Natural killer cell (primary cell): ENCODE results near the gene IL1F10. TPM values are rescaled to one million over a fixed set of nuclear protein-coding genes. Genes with fewer than 3 reads are reported as not detected.
A peak's percentile ranks its signal among the peaks of the same experiment; 100 is the strongest.

Experiments used
- ATAC-seq, 3 donors: fragments of 150-1000 bp in 2 of 3; fragments of 200-7000 bp in 1 of 3; cut with Tn5 transposase; 1 replicate in 1 of 3; 2 replicates in 2 of 3; pipeline ENCODE4 v1.10.0; 2021; ENCODE audit warnings: mild to moderate bottlenecking in 2 of 3, moderate library complexity in 2 of 3
- DNase-seq, 2 donors: peaks; one replicate each; pipeline versions ENCODE4 v3.0.0 to v3.0.0-alpha.2; 2013 to 2021; ENCODE audit warnings: mixed read lengths in 1 of 2
- H3K27ac ChIP-seq: one replicate; pipeline ENCODE4 v1.5.1; 2013; ENCODE audit warnings: mild to moderate bottlenecking, low read length
- H3K27me3 ChIP-seq: one replicate; pipeline ENCODE4 v1.6.1; 2013; ENCODE audit warnings: low read length; ENCODE audit not compliant: control insufficient read depth, insufficient read depth
- H3K36me3 ChIP-seq: one replicate; pipeline ENCODE4 v1.6.1; 2013; ENCODE audit warnings: low read length; ENCODE audit not compliant: control insufficient read depth, insufficient read depth
- H3K4me1 ChIP-seq: one replicate; pipeline ENCODE4 v1.6.1; 2013; ENCODE audit warnings: low read length; ENCODE audit not compliant: control insufficient read depth, insufficient read depth
- H3K4me3 ChIP-seq: one replicate; pipeline ENCODE4 v1.5.1; 2013; ENCODE audit warnings: low read length
- H3K9me3 ChIP-seq: one replicate; pipeline ENCODE4 v1.6.1; 2013; ENCODE audit warnings: low read length; ENCODE audit not compliant: control insufficient read depth, insufficient read depth
- H3K27ac Mint-ChIP-seq, 2 donors: one replicate each; pipeline ENCODE4 v1.8.0; 2022; ENCODE audit warnings: mild to moderate bottlenecking in 2 of 2, mixed read lengths in 2 of 2, moderate library complexity in 1 of 2
- H3K27me3 Mint-ChIP-seq, 2 donors: one replicate each; pipeline ENCODE4 v1.8.0; 2022; ENCODE audit warnings: low read depth in 2 of 2, mixed read lengths in 2 of 2
- H3K36me3 Mint-ChIP-seq: one replicate; pipeline ENCODE4 v1.8.0; 2022; ENCODE audit warnings: mixed read lengths
- H3K4me1 Mint-ChIP-seq, 2 donors: one replicate each; pipeline ENCODE4 v1.8.0; 2022; ENCODE audit warnings: mixed read lengths in 2 of 2
- H3K4me3 Mint-ChIP-seq: one replicate; pipeline ENCODE4 v1.8.0; 2022; ENCODE audit warnings: mild to moderate bottlenecking, moderate library complexity, mixed read lengths
- H3K9me3 Mint-ChIP-seq, 2 donors: one replicate each; pipeline ENCODE4 v1.8.0; 2022; ENCODE audit warnings: mixed read lengths in 2 of 2
- WGBS: methylation state at CpG from one replicate; pipeline ENCODE4 v1.1.7; 2013; ENCODE audit warnings: missing lambda C conversion rate; ENCODE audit not compliant: insufficient coverage; 5-methylcytosine and 5-hydroxymethylcytosine counted together
- intact Hi-C: fragments of 100-400 bp; cut with micrococcal nuclease; formaldehyde crosslinking; loops from one replicate; pipeline ENCODE4 v1.14.2; 2022
- total RNA-seq, 4 donors: library from RNA; stranded (reverse); fragments of 120-200 nt in 1 of 4; gene quantifications; one replicate each; pipeline versions ENCODE4 v1.2.3 to v1.2.4, GENCODE V29; 2013 to 2022
- TF ChIP-seq, protein P1 (sequence below): fragments of 200-600 bp; IDR thresholded peaks from one replicate; pipeline ENCODE4 v1.8.0; 2022; ENCODE audit warnings: antibody characterized with exemption

The IL1F10 gene
- total RNA-seq, 3 donors from 2014 or later (not counting 1 experiment from before 2014, with no cell fraction given) = not detected

DNA sequence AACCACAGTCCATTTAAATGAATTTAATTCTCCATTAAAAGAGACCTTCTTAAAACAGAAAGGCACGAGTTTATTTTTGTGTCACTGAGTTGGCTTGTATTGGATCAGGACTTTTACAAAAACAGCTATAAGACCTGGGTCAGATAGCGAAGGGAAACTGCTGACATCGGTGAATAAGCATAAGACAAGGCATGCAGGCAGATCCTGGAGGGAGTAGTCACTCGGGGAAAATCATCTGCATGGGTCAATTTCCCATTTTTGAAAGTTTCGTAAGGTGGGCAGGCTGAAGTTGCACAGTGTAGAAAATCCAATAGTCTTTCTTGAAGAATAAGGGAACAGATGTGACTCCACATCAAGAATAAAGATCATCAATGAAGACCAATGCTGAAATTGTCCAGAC is 28.1 kb upstream of the IL1F10 start:
- H3K4me1 Mint-ChIP-seq = no peaks in the 10 kb centered on the region
- no peaks in the 10 kb centered on the region for H3K36me3 Mint-ChIP-seq
- H3K27me3 Mint-ChIP-seq = peaks cover 13 to 45% of the 10 kb centered on the region in 2 donors
- Histone ChIP-seq H3K27ac (no peak overlapping the region), H3K4me1 (no peaks in the 10 kb centered on the region), H3K9me3 (no peaks in the 10 kb centered on the region), H3K36me3 (no peaks in the 10 kb centered on the region), H3K4me3 (no peak overlapping the region), H3K27me3 (peaks cover 4% of the 10 kb centered on the region)
- TF ChIP-seq, protein P1, sequence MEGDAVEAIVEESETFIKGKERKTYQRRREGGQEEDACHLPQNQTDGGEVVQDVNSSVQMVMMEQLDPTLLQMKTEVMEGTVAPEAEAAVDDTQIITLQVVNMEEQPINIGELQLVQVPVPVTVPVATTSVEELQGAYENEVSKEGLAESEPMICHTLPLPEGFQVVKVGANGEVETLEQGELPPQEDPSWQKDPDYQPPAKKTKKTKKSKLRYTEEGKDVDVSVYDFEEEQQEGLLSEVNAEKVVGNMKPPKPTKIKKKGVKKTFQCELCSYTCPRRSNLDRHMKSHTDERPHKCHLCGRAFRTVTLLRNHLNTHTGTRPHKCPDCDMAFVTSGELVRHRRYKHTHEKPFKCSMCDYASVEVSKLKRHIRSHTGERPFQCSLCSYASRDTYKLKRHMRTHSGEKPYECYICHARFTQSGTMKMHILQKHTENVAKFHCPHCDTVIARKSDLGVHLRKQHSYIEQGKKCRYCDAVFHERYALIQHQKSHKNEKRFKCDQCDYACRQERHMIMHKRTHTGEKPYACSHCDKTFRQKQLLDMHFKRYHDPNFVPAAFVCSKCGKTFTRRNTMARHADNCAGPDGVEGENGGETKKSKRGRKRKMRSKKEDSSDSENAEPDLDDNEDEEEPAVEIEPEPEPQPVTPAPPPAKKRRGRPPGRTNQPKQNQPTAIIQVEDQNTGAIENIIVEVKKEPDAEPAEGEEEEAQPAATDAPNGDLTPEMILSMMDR = no peak
- DNase-seq = no peak
- H3K9me3 Mint-ChIP-seq = no peaks in the 10 kb centered on the region
- H3K4me3 Mint-ChIP-seq = no peak overlapping the region
- intact Hi-C loops = no loop called here
- no peak overlapping the region for H3K27ac Mint-ChIP-seq
- 50% methylated on average over 5 of the region's 5 CpGs for WGBS
- ATAC-seq = no peak

DNA sequence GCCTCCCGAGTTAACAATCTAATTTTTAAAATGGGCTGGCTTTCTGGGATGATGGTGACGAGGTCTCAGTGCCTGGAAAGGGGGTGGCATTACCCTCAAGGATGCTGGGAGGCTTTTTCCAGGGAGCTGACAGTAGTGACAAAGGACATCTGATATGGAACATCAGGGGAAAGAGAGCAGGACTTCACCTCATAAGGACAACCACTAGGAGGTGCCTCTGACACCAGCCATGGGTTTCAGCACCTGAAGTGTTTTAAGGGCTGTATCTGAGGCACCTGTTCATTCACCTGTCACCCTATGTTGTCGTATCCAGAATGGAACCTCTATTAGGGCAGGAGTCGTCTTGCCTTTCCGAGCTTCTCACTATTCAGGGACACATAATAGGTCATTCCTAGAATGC is 25.9 kb upstream of the IL1F10 start:
- Mint-ChIP-seq H3K27ac (no peak overlapping the region), H3K4me1 (no peaks in the 10 kb centered on the region), H3K36me3 (no peaks in the 10 kb centered on the region), H3K4me3 (no peak overlapping the region), H3K9me3 (no peaks in the 10 kb centered on the region), H3K27me3 (peaks cover 11 to 43% of the 10 kb centered on the region in 2 donors)
- WGBS = 76% methylated on average over 5 of the region's 5 CpGs
- H3K4me1 ChIP-seq = no peaks in the 10 kb centered on the region
- H3K36me3 ChIP-seq = no peaks in the 10 kb centered on the region
- TF ChIP-seq, protein P1 = no peak
- no peaks in the 10 kb centered on the region for H3K9me3 ChIP-seq
- DNase-seq (peak in 1 of 2 donors; percentile 8), ATAC-seq (no peak)
- no peak overlapping the region for H3K4me3 ChIP-seq
- H3K27me3 ChIP-seq = peaks cover 4% of the 10 kb centered on the region
- no peak overlapping the region for H3K27ac ChIP-seq
- intact Hi-C loops = no loop called here

DNA sequence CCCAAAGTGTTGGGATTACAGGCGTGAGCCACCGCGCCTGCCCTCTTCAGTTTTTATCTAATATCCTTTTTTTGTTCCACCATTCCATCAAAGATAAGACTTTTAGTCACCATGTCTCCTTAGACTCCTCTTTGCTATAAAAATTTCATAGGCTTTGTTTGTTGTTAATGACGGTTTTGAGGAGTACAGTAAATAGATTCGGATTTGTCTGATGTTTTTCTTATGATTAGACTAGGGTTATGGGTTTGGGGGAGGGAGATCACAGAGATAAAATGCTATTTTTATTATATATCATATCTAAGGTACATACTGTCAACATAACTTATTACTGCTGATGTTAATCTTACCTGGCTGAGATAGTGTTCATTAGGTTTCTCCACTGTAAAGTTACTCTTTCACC is 21.3 kb upstream of the IL1F10 start:
- Mint-ChIP-seq H3K4me3 (no peak overlapping the region), H3K36me3 (no peaks in the 10 kb centered on the region), H3K27ac (no peak overlapping the region), H3K27me3 (peaks cover 12 to 27% of the 10 kb centered on the region in 2 donors), H3K4me1 (no peaks in the 10 kb centered on the region), H3K9me3 (no peaks in the 10 kb centered on the region)
- H3K9me3 ChIP-seq = peaks cover 4% of the 10 kb centered on the region
- no peaks in the 10 kb centered on the region for H3K36me3 ChIP-seq
- no peaks in the 10 kb centered on the region for H3K4me1 ChIP-seq
- 98% methylated on average over 4 of the region's 5 CpGs for WGBS
- no peak overlapping the region for H3K4me3 ChIP-seq
- TF ChIP-seq, protein P1 = no peak
- intact Hi-C loops = no loop called here
- no peak for DNase-seq
- no peak overlapping the region for H3K27ac ChIP-seq
- H3K27me3 ChIP-seq = peaks cover 4% of the 10 kb centered on the region
- no peak for ATAC-seq
